HG03565 (cell line): ENCODE measurements around the gene NAA20.

Source experiments
- ATAC-seq: cut with Tn5 transposase; IDR thresholded peaks from one replicate; pipeline ENCODE4 v1.9.1; 2021; ENCODE audit warnings: mild to moderate bottlenecking, moderate library complexity; ENCODE audit not compliant: unreplicated experiment

NAA20 gene

DNA sequence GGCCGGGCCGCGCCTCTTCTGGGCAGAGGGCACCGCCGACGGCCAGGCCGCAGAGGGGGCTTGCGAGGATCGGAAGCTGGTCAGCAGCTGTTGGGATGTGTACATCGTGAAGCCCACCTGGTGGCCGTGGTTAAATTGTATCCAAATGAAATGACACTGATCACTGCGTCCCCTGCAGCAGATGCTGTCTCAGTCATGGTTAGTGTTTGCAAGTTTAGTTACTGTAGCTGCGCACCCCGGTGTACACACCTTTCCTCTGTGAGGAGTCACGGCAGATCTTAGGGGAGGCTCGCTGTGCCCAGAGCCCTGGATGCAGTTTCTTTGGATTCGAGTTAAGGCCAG lies 653 bp downstream of the NAA20 start:
- ATAC-seq, result peak; percentile 7

DNA sequence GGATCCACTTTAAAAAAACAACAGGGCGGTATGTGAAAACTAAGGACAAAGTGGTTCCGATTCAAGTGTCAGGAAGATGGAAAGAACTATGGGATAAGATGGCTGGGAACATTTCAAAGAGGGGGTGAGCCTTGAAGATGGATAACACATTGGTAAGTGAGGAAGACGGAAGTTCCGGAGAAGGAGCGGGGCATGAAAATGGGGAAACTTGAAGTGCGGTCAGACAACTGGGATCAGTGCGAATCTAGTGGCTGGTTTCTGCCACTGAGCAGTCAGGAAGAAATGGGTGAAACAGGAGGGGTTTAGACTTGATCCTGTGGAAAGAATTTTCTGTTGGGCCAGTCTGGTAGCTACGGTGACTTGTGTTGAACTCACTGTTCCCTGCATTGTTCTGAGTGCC lies 1.2 kb downstream of the NAA20 start:
- ATAC-seq, result no peak

DNA sequence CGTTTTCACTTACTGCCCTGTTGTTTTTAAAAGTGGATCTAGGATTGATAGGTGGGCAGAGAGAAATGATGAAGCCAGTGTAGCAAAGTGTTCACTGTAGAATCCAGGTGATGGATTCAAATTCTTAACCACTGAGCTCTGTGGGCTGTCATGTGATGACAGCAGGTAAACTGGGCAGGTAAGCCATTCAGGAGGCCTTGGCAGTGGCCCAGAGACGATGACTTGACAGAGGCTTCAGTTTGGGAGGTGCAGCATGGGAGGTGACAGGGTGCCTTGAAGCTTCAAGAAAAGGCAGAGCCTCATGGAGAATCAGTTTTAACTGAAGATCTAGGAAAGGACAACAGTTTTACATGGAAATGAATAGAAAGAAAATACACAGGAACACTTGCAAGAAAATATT lies 2.0 kb downstream of the NAA20 start:
- ATAC-seq, result no peak

DNA sequence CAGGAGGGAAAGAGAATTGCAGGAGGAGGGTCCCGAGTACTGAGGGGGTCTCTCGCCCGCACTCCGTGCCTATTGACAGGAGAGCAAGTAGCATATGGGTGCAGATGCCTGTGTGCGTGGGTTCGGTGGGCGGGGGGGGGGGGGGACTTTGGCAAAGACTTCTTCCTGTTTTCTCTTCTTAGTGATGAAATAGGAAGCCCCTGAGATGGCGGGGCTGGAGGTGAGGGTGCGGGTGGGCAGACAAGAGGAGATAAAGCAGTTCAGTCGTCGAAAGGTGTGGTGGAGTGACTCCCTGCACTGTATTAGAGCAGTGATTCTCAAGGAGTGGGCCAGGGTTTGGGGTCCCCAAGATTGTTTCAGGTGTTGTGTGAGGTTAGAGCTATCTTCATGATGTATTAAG lies 3.7 kb downstream of the NAA20 start:
- ATAC-seq, result no peak

DNA sequence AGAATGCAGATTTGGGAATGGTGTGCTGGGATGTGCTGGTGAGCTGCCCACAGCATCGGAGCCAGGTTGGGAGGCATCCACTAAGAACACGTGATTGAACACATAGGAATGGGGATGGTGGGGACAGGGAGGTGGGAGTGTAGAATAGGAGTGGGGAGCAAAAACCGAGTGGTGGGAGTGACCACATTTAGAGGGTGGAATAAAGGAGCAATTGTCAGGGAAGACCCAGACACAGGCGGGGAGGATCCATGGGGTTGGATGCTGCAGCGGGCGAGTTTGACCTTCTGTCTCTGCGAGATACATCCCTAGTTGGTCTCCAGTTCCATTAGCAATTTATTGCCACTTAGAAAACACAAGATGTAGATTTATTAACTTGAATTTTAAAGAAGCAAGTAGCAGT lies 4.7 kb downstream of the NAA20 start:
- no peak for ATAC-seq

DNA sequence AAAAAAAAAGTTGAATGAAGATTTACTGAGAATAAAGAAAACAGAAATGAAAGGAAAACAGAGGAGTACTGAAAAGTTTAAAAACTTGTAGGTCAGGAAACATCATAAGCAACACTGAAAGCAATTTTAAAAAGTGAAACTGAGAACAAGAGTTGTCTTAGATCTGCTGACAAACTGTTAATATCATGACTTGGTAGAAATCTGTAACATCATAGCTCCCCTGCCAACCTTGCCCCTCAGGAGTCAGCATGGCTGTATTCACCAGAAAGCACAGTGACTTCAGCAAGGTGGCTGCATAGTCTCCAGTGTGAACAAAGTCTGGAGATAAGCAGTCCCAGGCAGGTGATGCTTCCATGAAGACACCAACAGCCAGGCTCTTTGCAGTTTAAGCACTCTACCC lies 5.3 kb downstream of the NAA20 start:
- ATAC-seq, result peak; percentile 52

DNA sequence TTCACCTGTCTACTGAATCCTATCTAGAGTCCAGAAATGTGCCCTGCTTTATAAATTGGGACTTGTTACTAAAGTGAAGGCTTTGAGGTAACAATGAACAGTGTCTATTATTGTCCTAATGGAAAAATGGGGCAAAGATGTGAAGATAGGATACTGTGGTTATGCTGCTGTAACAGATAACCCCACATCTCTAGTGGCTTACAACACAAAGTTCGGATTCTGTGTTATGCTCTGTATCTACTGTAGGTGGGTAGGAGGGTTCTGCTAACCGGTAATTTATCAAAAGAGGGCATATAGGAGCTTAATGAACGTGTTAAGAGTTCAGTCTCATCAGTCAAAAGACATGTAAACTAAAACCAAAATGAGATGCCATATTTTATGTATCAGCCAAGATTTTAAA lies 6.2 kb downstream of the NAA20 start:
- no peak for ATAC-seq

DNA sequence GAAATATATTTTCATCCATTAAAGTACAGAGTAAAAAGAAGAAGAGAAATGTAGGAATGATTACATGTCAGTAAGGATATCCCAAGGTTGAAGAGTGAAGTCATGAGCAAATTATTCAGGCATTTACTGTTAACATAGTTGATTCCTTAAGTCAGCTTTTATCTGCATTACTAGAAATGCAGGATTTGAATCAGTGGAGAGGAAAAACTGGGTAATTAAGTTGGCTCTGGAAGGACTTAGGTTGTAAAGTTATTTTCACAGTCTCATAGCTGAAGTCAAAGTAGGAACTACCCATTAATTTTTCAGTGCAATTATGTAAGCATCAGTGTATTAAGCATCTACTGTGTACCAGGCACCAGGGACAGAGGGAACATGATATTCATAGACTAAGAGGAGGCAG lies 7.8 kb downstream of the NAA20 start:
- ATAC-seq, result no peak

DNA sequence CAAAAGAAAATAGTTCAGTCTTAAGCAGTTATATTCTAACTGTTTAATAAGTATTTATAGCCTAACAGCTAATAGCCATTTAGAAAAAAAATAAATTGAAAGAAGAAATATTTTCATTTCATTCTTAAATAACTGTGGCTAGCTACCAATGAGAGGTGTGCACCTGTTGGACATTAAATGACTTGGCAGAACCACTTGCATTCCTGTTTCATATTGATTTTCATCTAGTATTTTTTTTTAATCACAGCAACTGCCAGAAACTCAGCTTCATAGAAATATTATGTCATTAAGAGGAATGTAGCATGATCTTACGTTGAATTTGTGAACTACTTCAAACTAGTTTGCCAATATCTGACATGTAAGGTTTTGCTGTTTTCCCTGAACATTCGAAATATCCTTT lies 10.1 kb downstream of the NAA20 start:
- no peak for ATAC-seq

DNA sequence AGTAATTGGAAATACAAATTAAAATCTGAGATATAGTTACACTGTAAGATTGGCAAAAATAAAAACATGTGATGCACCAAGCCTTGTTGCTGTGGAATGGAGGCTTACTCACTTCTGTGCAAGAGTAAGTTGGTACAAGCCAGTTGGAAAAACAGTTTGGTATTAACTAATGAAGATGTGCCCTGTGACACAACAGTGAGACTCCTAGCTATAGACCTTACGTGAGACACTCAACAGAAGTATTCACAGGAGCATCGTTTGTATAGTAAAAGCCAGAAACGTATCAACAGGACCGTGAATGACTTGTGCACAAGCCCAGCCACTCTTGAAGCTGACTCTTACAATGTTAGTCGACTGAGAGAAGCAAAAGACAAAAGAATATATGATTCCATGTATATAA lies 14.6 kb downstream of the NAA20 start:
- no peak for ATAC-seq

DNA sequence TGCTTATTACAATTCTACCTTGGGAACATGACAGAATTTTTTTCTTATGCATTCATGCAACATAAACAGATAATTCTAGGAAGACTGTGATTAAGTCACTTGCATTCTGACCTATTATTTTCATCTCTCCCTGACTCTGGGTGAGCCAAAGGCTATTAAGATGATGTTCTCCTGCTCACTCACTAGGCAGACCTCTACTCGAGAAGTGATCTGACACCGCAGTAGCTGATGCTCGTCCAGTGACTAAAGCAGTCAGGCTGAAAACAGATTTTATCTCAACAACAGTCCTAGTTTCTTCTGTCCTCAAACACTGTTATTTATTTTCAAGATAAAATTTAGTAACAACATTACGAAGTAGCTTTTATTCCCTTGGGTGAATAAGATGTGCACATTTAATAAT lies 17.3 kb downstream of the NAA20 start:
- ATAC-seq, result no peak

DNA sequence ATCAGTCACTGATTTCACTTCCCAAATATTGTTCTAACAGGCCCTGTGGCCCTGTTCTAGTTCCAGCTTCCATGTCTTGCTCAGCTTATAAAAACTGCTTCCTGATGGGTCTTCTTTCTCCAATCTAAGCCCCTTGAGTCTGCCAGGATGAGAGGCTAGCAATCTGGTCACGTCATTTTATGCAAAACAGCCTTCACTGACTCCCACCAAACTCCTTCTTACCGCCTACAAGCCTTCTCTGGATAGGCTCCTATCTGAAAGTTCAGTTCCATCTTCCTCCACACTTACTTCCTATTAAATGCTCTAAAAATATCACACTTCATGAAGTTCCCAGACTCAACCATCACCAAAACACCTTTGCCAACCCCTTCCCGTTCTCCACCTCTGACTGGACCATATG lies 19.6 kb downstream of the NAA20 start:
- no peak for ATAC-seq

DNA sequence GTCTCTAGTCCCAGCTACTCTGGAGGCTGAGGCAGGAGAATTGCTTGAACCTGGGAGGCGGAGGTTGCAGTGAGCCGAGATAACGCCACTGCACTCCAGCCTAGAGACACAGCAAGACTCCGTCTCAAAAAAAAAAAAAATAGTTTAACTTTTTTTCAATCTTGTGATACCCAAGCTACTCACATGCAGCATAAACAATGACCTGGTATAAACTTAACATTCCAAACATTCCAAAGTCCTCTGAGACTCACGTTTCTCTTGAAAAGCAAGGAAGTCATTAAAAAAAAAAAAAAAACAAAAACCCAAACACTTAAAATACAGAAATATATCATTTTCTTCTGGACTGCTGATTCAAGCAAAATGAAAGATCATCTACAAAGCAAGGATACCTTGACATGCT lies 20.8 kb downstream of the NAA20 start:
- ATAC-seq, result no peak

DNA sequence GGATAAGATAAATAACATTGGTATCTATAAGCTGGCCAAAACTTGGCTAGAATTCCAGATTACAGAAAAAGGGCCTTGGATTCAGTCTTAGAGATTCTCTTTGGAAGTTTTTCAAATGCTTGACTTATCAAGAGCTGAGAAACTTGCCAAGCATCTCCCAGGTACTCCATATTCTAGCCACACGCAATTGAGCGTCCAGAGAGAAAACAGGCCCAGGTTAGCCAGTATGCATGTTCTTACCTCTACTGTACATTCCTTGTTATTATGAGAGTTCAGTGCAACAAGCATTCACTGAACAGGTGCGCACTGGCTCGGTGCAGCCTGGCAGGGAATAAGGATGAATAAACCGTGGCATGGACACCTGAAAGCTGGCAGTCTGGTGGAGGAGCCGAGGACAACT lies 21.4 kb downstream of the NAA20 start:
- no peak for ATAC-seq

DNA sequence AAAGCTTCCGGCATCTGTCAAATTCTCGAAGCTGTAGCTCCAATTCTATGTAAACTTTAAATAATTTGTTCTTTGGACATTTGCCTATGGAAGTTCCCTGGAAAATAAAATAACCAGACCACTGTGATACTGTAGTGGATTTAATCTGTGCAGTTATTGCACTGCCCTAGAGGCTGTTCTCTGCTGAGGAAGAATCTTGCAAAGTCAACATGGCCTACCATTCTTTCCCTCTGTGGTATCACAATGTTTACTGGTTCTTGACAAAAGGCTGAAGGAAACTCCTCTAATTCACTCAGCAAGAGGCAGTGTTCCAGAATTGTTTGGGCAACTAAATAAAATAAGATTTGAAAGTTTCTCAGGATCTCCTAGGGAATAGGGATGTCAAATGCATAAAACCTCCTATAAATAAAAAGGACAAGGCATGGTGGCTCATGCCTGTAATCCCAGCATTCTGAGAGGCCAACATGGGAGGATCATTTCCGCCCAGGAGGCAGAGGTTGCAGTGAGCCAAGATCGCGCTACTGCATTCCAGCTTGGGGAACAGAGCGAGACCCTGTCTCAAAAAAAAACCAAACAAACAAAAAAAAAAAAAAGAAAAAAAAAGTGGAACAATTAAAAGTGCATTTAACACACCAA lies 22.7 kb downstream of the NAA20 start:
- no peak for ATAC-seq

DNA sequence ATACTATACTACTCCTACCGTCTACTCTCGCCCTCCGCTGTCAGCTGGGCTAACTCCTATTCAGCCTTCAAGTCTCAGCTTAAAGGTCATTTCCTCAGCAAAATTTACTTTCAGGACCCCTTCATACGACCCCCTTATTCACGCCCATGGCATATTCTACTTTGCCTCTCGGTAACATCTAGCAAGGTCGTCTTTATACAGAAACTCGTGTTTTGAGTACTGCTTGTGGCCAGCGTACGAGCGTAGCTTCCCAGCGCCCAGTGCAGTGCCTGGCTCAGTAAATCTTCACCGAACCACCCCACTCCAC lies 34.6 kb downstream of the NAA20 start:
- ATAC-seq, result no peak

DNA sequence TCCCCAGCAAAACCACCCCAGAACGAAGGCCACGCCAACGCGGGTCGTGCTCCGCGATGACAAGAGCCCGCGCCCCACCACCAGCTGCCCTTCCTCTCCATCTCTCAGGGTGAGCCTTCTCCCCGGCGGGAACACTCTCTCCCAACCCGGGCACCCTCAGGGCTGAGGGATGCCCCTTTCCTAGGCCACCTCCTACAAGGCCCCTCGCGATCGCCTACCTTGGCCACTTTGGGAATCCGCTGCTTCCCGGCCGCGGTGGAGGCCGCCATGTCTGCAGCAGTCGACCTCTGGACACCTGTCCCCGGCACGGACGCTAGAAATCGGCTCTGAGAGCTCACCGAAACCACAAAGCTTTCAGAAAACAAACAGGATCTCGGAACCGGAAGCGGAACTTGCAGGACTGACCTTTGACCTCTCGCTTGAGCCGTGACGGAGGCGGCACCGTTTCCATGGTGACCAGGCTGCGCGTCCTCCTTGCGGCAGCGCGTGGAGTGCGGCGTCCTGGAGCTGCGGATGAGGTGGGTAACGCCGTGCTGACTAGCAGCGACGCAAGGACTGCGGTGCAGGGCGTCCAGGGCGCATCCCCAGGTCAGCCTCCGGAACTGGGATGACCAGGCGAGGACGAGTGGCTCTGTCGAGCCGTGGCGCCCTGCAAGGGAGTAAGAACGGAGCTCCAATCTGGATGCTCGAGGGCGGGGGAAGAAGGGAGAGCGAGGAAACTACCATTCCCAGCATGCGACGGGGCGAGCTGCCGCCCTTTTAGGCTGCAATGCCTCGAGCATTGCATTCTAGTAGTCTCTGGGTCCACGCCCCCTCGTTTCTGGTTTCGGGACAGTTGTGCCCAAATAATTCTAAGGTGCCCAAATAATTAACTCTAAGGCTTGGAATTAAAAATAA lies 35.2 kb downstream of the NAA20 start, which contains the start of the genes CFAP61 and CRNKL1:
Gene CFAP61 (plus strand): TSS at position 459 of the 897 bp plus-strand sequence. CDS start 4,122 bp downstream, outside the sequence.
Gene CRNKL1 (minus strand): TSS at position 393 of the 897 bp plus-strand sequence. CDS start 124 bp downstream, at position 269.
- peak; percentile 90 for ATAC-seq

DNA sequence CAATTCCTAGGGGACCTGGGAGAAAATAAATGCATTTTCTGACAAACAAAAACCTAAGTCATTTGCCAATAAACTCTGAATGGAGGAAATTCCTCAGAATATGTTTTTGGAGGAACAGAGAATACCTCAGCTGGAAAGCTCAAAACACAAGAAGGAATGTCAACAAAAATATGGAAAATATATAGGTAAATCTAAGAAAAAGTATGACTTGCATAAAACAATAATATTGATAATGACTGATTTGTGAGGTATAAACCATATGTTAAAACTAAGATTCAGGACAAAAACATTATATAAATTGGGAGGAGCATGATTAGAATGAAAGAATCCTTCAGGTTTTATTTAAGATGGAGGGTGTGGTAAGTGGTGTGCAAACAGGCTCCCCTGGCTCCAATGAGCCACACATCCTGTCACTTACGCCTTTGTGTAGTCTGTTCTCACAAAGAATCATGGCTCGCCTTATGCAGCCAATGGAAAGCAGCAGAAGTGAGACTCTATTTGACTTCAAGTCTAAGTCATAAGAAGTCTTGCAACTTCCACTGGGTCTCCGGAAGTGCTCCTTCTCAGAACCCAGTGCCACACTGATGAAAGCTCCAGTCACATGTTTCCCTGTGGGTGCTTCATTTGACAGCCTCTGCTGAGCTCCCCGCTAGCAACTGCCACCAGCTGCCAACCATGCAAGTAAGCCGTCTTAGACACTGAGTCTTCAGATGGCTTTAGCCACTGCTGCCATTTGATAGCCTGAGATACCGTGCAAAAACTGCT lies 43.3 kb downstream of the NAA20 start:
- ATAC-seq, result no peak

DNA sequence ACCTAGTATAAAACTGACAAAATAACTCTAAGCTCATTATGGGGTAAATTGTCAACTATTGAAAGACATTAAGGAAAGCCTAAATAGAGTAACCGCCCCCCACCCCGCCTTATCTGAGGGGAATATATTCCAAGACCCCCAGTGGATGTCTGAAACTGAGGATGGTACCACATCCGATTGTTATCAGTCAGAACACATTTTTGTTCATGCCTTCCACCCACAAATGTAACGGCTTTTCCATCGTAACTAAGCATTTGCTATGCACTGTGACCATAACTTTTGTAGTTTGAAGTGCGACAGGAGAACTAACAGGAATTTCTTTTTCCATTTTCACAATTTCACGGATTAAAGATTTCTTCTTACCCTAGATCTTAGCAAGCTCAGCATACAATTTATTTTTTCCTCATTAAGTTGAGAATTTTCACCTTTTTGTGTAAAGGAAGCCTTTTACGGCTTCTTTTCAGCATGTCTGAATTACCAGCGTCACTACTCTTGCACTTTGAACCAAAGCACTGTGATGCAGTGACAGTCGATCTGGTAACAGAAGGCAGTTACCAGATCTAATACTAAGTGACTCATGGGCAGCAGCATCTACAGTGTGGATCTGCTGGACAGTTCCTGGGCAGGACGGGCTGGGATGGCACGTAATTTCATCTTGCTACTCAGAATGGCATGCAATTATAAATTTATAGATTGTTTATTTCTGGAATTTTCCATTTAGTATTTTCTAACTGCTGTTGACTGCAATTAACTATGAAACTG lies 47.0 kb downstream of the NAA20 start:
- ATAC-seq, result no peak

DNA sequence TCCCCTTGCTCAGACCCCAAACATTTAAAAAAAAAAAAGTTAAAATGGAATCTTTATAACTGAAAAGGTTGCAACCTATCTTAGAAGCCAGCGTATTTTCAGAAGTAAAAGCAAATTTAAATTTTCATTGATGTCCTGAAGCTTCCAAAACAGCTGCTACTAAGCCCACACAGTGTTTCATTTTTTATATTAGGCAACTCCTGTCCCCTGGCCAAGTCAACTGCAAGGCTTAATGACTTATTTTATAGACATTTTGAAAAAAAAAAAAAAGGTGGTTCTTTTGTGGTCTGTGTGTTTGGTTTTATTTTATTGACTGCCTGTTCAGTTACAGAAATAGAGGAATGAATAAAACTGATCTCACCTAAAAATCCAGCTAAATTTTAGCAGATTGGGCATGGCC lies 48.2 kb downstream of the NAA20 start:
- no peak for ATAC-seq
